Lung (tissue), 12 donors: ENCODE results near the gene TMEM161B. TPM values are rescaled to one million over a fixed set of nuclear protein-coding genes. Genes with fewer than 3 reads are reported as not detected.
"Not testable (repeated sequence)": the region's sequence is repeated elsewhere in the genome, so short reads cannot be mapped to it uniquely, and the experiment has no call there.

ENCODE experiments used
- ATAC-seq: fragments of 200-7000 bp; cut with Tn5 transposase; one replicate; pipeline ENCODE4 v1.9.1; 2020; ENCODE audit warnings: moderate number of reproducible peaks; ENCODE audit not compliant: insufficient read depth, low FRiP score
- DNase-seq, 3 donors: peaks; one replicate each; pipeline ENCODE4 v3.0.0-alpha.2; 2013 to 2017
- H3K27ac ChIP-seq, 2 donors: one replicate each; pipeline ENCODE4 v1.5.1; 2013; ENCODE audit warnings: mild to moderate bottlenecking in 2 of 2, moderate library complexity in 2 of 2, control low read depth in 1 of 2, inconsistent platforms in 1 of 2, low read depth in 1 of 2, low read length in 1 of 2
- H3K27me3 ChIP-seq, 3 donors: one replicate each; pipeline ENCODE4 v1.5.1; 2013; ENCODE audit warnings: low read length in 2 of 3; ENCODE audit not compliant: control insufficient read depth in 3 of 3, insufficient read depth in 3 of 3
- H3K36me3 ChIP-seq, 4 donors: one replicate each; pipeline ENCODE4 v1.5.1; 2013; ENCODE audit warnings: low read length in 4 of 4, mild to moderate bottlenecking in 1 of 4, moderate library complexity in 1 of 4; ENCODE audit not compliant: control insufficient read depth in 4 of 4, insufficient read depth in 4 of 4
- H3K4me1 ChIP-seq, 5 donors: one replicate each; pipeline ENCODE4 v1.5.1; 2013; ENCODE audit warnings: low read length in 5 of 5, mild to moderate bottlenecking in 2 of 5, moderate library complexity in 1 of 5; ENCODE audit not compliant: control insufficient read depth in 5 of 5, insufficient read depth in 5 of 5
- H3K4me3 ChIP-seq: one replicate; pipeline ENCODE4 v1.5.1; 2013; ENCODE audit warnings: mild to moderate bottlenecking, control low read depth, moderate library complexity
- H3K9ac ChIP-seq, 2 donors: one replicate each; pipeline ENCODE4 v1.5.1; 2013; ENCODE audit warnings: low read length in 2 of 2, control low read depth in 1 of 2; ENCODE audit not compliant: insufficient read depth in 1 of 2
- H3K9me3 ChIP-seq, 4 donors: one replicate each; pipeline ENCODE4 v1.5.1; 2013; ENCODE audit warnings: low read length in 3 of 4, mild to moderate bottlenecking in 1 of 4, moderate library complexity in 1 of 4; ENCODE audit not compliant: control insufficient read depth in 4 of 4, insufficient read depth in 3 of 4
- CTCF ChIP-seq: IDR thresholded peaks from 2 replicates; pipeline ENCODE4 v1.5.1; 2012; ENCODE audit warnings: mild to moderate bottlenecking; ENCODE audit errors: control extremely low read depth, extremely low read depth
- WGBS, 2 donors: extraction: QIAGEN DNeasy Blood & Tissue Kit; methylation state at CpG; one replicate each; pipeline ENCODE4 v1.1.7; 2013; 5-methylcytosine and 5-hydroxymethylcytosine counted together
- polyA plus RNA-seq, 2 donors: library from polyadenylated mRNA; stranded (reverse); fragments of 200-250 nt; gene quantifications; one replicate each; pipeline ENCODE4 v1.2.1, GENCODE V29; 2013
- total RNA-seq, 2 donors: library from RNA; depleted of rRNA in 1 of 2; stranded (reverse); fragments of >200 nt in 1 of 2; gene quantifications; one replicate each; pipeline ENCODE4 v1.2.1, GENCODE V29; 2014 to 2021
- donor health status: control.
- donor health status: control.
- donor health status: Bipolar disorder and iron deficiency.
- donor health status: healthy.
- donor health status: DM: yes; HTN: yes; CAD: no.

The TMEM161B gene
- total and polyA plus RNA-seq, 4 donors, result 5.2 to 48.4 (median 9.6) TPM

GRCh38 chr5:88276378-88276777, 7.7 kb upstream of the TMEM161B start:
- Histone ChIP-seq H3K4me3 (no peak overlapping the region), H3K27me3 (no peaks in the 10 kb centered on the region), H3K36me3 (peaks cover 2 to 8% (median 5%) of the 10 kb centered on the region in 4 donors), H3K9me3 (no peaks in the 10 kb centered on the region), H3K9ac (no peak overlapping the region), H3K27ac (no peak overlapping the region), H3K4me1 (peaks cover 0 to 2% (median 0%) of the 10 kb centered on the region in 5 donors)
- TF ChIP-seq CTCF, result no peak
- 98 to 100% methylated on average over 1 of the region's 1 CpG for WGBS, 2 donors
- DNase-seq (no peak), ATAC-seq (no peak)

- DNase-seq (no peak), ATAC-seq (no peak)
- Histone ChIP-seq H3K4me3 (no peak overlapping the region), H3K27ac (no peak overlapping the region), H3K9me3 (no peaks in the 10 kb centered on the region), H3K36me3 (peaks cover 2 to 13% (median 6%) of the 10 kb centered on the region in 4 donors), H3K27me3 (no peaks in the 10 kb centered on the region), H3K9ac (no peak overlapping the region), H3K4me1 (peaks cover under 1 to 4% (median 3%) of the 10 kb centered on the region in 5 donors)
- TF ChIP-seq CTCF, result no peak
Measured at GRCh38 chr5:88275581-88275980, 6.9 kb upstream of the TMEM161B start.

- Histone ChIP-seq H3K4me3 (peak overlapping the region; percentile 73), H3K27me3 (no peaks in the 10 kb centered on the region), H3K9me3 (no peaks in the 10 kb centered on the region), H3K36me3 (peaks cover 2 to 12% (median 6%) of the 10 kb centered on the region in 4 donors), H3K4me1 (peaks cover 4 to 35% (median 21%) of the 10 kb centered on the region in 5 donors), H3K27ac (peak overlapping the region; percentile 68 to 77), H3K9ac (peak overlapping the region; percentile 65 to 82)
- peak in 1 of 3 donors; percentile 30 for DNase-seq
- peak; percentile 4 for ATAC-seq
- WGBS, 2 donors, result 9 to 14% methylated on average over 16 of the region's 16 CpGs
- no peak for TF ChIP-seq CTCF
Measured at GRCh38 chr5:88269222-88269771, 652 bp upstream of the TMEM161B start.

GRCh38 chr5:88264565-88264964, 4.1 kb downstream of the TMEM161B start:
- H3K9ac ChIP-seq, H3K27me3 ChIP-seq, ATAC-seq, DNase-seq, H3K9me3 ChIP-seq, H3K27ac ChIP-seq, H3K4me3 ChIP-seq: not testable (repeated sequence)
- WGBS, 2 donors, result 90 to 93% methylated on average over 2 of the region's 2 CpGs
- Histone ChIP-seq H3K36me3 (peaks cover 0 to 10% (median 2%) of the 10 kb centered on the region in 4 donors), H3K4me1 (peaks cover 0 to 23% (median 14%) of the 10 kb centered on the region in 5 donors)
